ENCODE results near the gene DIO1. TPM values are rescaled to one million over a fixed set of nuclear protein-coding genes. Genes with fewer than 3 reads are reported as not detected.

The DIO1 gene
- total RNA-seq, 1 experiment from 2014 or later = not detected

GRCh38 chr1:53899206-53899628 lies 5.2 kb downstream of the DIO1 start:
- peaks cover 10% of the 10 kb centered on the region for H3K27me3 Mint-ChIP-seq (ENCODE audit: low read depth)
- CTCF ChIA-PET = interaction anchor here (0.9 to 1.9 kb wide), 2 partner anchors 47 to 60 kb away, joined by 3 to 4 read pairs; partner anchors contain the start of genes IFT25 and LRRC42
- H3K4me3 Mint-ChIP-seq = no peak overlapping the region
- TF ChIP-seq, protein P1, sequence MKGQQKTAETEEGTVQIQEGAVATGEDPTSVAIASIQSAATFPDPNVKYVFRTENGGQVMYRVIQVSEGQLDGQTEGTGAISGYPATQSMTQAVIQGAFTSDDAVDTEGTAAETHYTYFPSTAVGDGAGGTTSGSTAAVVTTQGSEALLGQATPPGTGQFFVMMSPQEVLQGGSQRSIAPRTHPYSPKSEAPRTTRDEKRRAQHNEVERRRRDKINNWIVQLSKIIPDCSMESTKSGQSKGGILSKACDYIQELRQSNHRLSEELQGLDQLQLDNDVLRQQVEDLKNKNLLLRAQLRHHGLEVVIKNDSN (CRISPR knock-in tag; IDR thresholded peaks at IDR 0.05) = no peak
- TF ChIP-seq NR3C1 (CRISPR knock-in tag; conservative IDR thresholded peaks at IDR 0.05; ENCODE audit: low read depth) = no peak
- TF ChIP-seq ARID4B (CRISPR knock-in tag; IDR thresholded peaks at IDR 0.05; ENCODE audit: borderline replicate concordance) = no peak
- TF ChIP-seq ZNF138 (CRISPR knock-in tag; conservative IDR thresholded peaks at IDR 0.05) = no peak
- no peak for TF ChIP-seq FOXK1 (CRISPR knock-in tag; IDR thresholded peaks at IDR 0.05)
- no peak for TF ChIP-seq MAX (CRISPR knock-in tag; IDR thresholded peaks at IDR 0.05)
- TF ChIP-seq, protein P2, sequence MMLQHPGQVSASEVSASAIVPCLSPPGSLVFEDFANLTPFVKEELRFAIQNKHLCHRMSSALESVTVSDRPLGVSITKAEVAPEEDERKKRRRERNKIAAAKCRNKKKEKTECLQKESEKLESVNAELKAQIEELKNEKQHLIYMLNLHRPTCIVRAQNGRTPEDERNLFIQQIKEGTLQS (CRISPR knock-in tag; conservative IDR thresholded peaks at IDR 0.05) = no peak
- no peak for TF ChIP-seq ZNF232 (CRISPR knock-in tag; IDR thresholded peaks at IDR 0.05)
- no peak for TF ChIP-seq NR1H2 (CRISPR knock-in tag; IDR thresholded peaks at IDR 0.05)
- TF ChIP-seq MXD4 (CRISPR knock-in tag; IDR thresholded peaks at IDR 0.05; ENCODE audit: borderline replicate concordance) = no peak
- TF ChIP-seq, protein P3, sequence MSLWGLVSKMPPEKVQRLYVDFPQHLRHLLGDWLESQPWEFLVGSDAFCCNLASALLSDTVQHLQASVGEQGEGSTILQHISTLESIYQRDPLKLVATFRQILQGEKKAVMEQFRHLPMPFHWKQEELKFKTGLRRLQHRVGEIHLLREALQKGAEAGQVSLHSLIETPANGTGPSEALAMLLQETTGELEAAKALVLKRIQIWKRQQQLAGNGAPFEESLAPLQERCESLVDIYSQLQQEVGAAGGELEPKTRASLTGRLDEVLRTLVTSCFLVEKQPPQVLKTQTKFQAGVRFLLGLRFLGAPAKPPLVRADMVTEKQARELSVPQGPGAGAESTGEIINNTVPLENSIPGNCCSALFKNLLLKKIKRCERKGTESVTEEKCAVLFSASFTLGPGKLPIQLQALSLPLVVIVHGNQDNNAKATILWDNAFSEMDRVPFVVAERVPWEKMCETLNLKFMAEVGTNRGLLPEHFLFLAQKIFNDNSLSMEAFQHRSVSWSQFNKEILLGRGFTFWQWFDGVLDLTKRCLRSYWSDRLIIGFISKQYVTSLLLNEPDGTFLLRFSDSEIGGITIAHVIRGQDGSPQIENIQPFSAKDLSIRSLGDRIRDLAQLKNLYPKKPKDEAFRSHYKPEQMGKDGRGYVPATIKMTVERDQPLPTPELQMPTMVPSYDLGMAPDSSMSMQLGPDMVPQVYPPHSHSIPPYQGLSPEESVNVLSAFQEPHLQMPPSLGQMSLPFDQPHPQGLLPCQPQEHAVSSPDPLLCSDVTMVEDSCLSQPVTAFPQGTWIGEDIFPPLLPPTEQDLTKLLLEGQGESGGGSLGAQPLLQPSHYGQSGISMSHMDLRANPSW (CRISPR knock-in tag; conservative IDR thresholded peaks at IDR 0.05; ENCODE audit: low read depth) = no peak
- TF ChIP-seq FOXP1 (CRISPR knock-in tag; IDR thresholded peaks at IDR 0.05; ENCODE audit: borderline replicate concordance) = no peak
- TF ChIP-seq TCF7 (CRISPR knock-in tag; IDR thresholded peaks at IDR 0.05; ENCODE audit: low read depth) = no peak
- no peak for TF ChIP-seq RELA (CRISPR knock-in tag; IDR thresholded peaks at IDR 0.05; ENCODE audit: borderline replicate concordance)
- no peak for TF ChIP-seq ERG (CRISPR knock-in tag; IDR thresholded peaks at IDR 0.05)
- no peak for TF ChIP-seq NR2C2 (CRISPR knock-in tag; IDR thresholded peaks at IDR 0.05)
- TF ChIP-seq GABPB1 (CRISPR knock-in tag; IDR thresholded peaks at IDR 0.05) = no peak
- TF ChIP-seq ZNF416 (CRISPR knock-in tag; IDR thresholded peaks at IDR 0.05) = no peak
- no peak for TF ChIP-seq JUN (CRISPR knock-in tag; IDR thresholded peaks at IDR 0.05)
- ATAC-seq (no peak), DNase-seq (ENCODE audit: low spot score) (no peak)
- POLR2A ChIA-PET = no interaction called here
- H3K4me1 Mint-ChIP-seq = no peaks in the 10 kb centered on the region
- no peaks in the 10 kb centered on the region for H3K36me3 Mint-ChIP-seq
- H3K9me3 Mint-ChIP-seq = no peaks in the 10 kb centered on the region
- no peak overlapping the region for H3K27ac Mint-ChIP-seq
